SK-N-SH (cell line): Measurements from ENCODE around the gene OSBPL5. TPM values are rescaled to one million over a fixed set of nuclear protein-coding genes. Genes with fewer than 3 reads are reported as not detected.

ENCODE experiments used
- CTCF ChIA-PET: fragments of 300-600, 350-600 bp; formaldehyde crosslinking; extraction: SDS; loops from one replicate; lab custom pipeline; 2021; lab: Yijun Ruan, JAX
- POLR2A ChIA-PET: fragments of 350-600 bp; sonication (Branson Sonifier 250); formaldehyde crosslinking; extraction: SDS; loops from one replicate; lab custom pipeline; 2020; ENCODE audit warnings: antibody characterized with exemption, inconsistent platforms; lab: Yijun Ruan, JAX
- DNase-seq: peaks from one replicate; pipeline ENCODE4 v3.0.0; 2012
- H2AFZ ChIP-seq: fragments of 200-600 bp; sonication (generic); 2 replicates; pipeline ENCODE4 v1.8.1; 2016; ENCODE audit warnings: antibody characterized with exemption, mild to moderate bottlenecking, low read depth
- H3F3A ChIP-seq: fragments of 200-600 bp; sonication (generic); replicated peaks from 2 replicates; pipeline ENCODE3; 2016; ENCODE audit warnings: antibody characterized with exemption, mild to moderate bottlenecking; ENCODE audit not compliant: insufficient read depth
- H3K27ac ChIP-seq, 2 experiments: fragments of 200-500 bp in 1 of 2; fragments of 200-600 bp in 1 of 2; sonication (Bioruptor generic) in 1 of 2; sonication (generic), shearing (Covaris generic) in 1 of 2; 2 replicates each; pipeline versions ENCODE4 v1.5.1 to v1.6.1; 2014 to 2016; ENCODE audit warnings: low read depth in 2 of 2, inconsistent platforms in 1 of 2, low read length in 1 of 2, mild to moderate bottlenecking in 1 of 2, mixed read lengths in 1 of 2
- H3K27me3 ChIP-seq: fragments of 200-600 bp; sonication (generic), shearing (Covaris generic); 2 replicates; pipeline ENCODE4 v1.6.1; 2016; ENCODE audit warnings: mixed run types; ENCODE audit not compliant: insufficient read depth
- H3K36me3 ChIP-seq, 2 experiments: fragments of 200-500 bp in 1 of 2; fragments of 200-600 bp in 1 of 2; sonication (Bioruptor generic) in 1 of 2; sonication (generic) in 1 of 2; replicated peaks in 1 of 2; 2 replicates each; pipeline versions ENCODE3 to v1.5.1; 2014 to 2016; ENCODE audit warnings: low read length in 1 of 2, mild to moderate bottlenecking in 1 of 2; ENCODE audit not compliant: insufficient read depth in 2 of 2, control insufficient read depth in 1 of 2
- H3K4me1 ChIP-seq, 2 experiments: fragments of 200-500 bp in 1 of 2; fragments of 200-600 bp in 1 of 2; sonication (Bioruptor generic) in 1 of 2; sonication (generic), shearing (Covaris generic) in 1 of 2; 2 replicates each; pipeline versions ENCODE4 v1.5.1 to v1.6.1; 2014 to 2016; ENCODE audit warnings: low read depth in 1 of 2, low read length in 1 of 2, mixed run types in 1 of 2; ENCODE audit not compliant: insufficient read depth in 2 of 2, control insufficient read depth in 1 of 2
- H3K4me2 ChIP-seq: fragments of 200-600 bp; sonication (generic), shearing (Covaris generic); 2 replicates; pipeline ENCODE4 v1.6.1; 2017; ENCODE audit warnings: mixed run types
- H3K4me3 ChIP-seq, 2 experiments: fragments of 200-500 bp in 1 of 2; fragments of 200-600 bp in 1 of 2; sonication (Bioruptor generic) in 1 of 2; sonication (generic), shearing (Covaris generic) in 1 of 2; 2 replicates each; pipeline versions ENCODE4 v1.5.1 to v1.8.1; 2014 to 2016; ENCODE audit warnings: low read depth in 2 of 2, inconsistent platforms in 1 of 2, low read length in 1 of 2, mild to moderate bottlenecking in 1 of 2, mixed read lengths in 1 of 2, moderate library complexity in 1 of 2
- H3K79me2 ChIP-seq: fragments of 200-600 bp; sonication (generic); 2 replicates; pipeline ENCODE4 v1.8.1; 2017; ENCODE audit warnings: mild to moderate bottlenecking; ENCODE audit not compliant: insufficient read depth
- H3K9ac ChIP-seq: fragments of 200-600 bp; sonication (generic); 2 replicates; pipeline ENCODE4 v1.6.1; 2017; ENCODE audit warnings: mixed run types
- H3K9me2 ChIP-seq: fragments of 200-600 bp; sonication (generic); 2 replicates; pipeline ENCODE4 v1.6.1; 2017; ENCODE audit warnings: mixed run types
- H3K9me3 ChIP-seq: fragments of 200-600 bp; sonication (generic); 2 replicates; pipeline ENCODE4 v1.6.1; 2017; ENCODE audit warnings: mixed run types, mild to moderate bottlenecking, moderate library complexity
- H4K20me1 ChIP-seq: fragments of 200-600 bp; sonication (generic); 2 replicates; pipeline ENCODE4 v1.6.1; 2017; ENCODE audit warnings: mild to moderate bottlenecking, mixed run types; ENCODE audit not compliant: insufficient read depth
- CHD2 ChIP-seq: fragments of 150-350 bp; IDR thresholded peaks from 2 replicates; pipeline ENCODE4 v1.6.1; 2018; ENCODE audit warnings: low read length; ENCODE audit not compliant: partially characterized antibody
- ELF1 ChIP-seq: IDR thresholded peaks from 2 replicates; pipeline ENCODE4 v1.4.0; 2012
- EZH2phosphoT487 ChIP-seq: fragments of 200-600 bp; sonication (generic); IDR thresholded peaks from 2 replicates; pipeline ENCODE4 v1.6.1; 2017; ENCODE audit warnings: low read depth, mixed run types, mild to moderate bottlenecking, antibody characterized with exemption, moderate library complexity, borderline replicate concordance
- FOXJ3 ChIP-seq: sonication (generic); formaldehyde crosslinking; IDR thresholded peaks from 2 replicates; pipeline ENCODE4 v1.5.1; 2020; ENCODE audit warnings: mild to moderate bottlenecking, missing genetic modification reagents
- GABPA ChIP-seq: IDR thresholded peaks from 2 replicates; pipeline ENCODE4 v1.4.0; 2012; ENCODE audit warnings: low read depth, mild to moderate bottlenecking
- JUND ChIP-seq: IDR thresholded peaks from 2 replicates; pipeline ENCODE4 v1.4.0; 2012
- MAX ChIP-seq: IDR thresholded peaks from 2 replicates; pipeline ENCODE4 v1.4.0; 2012; ENCODE audit warnings: low read depth
- MEF2A ChIP-seq: IDR thresholded peaks from 2 replicates; pipeline ENCODE4 v1.4.0; 2012; ENCODE audit warnings: low read depth, borderline replicate concordance
- MXI1 ChIP-seq: IDR thresholded peaks from 2 replicates; pipeline ENCODE4 v1.6.1; 2012; ENCODE audit warnings: mild to moderate bottlenecking, low read depth, low read length, improper control_type of control experiment
- NFIC ChIP-seq: IDR thresholded peaks from 2 replicates; pipeline ENCODE4 v1.4.0; 2012; ENCODE audit warnings: borderline replicate concordance
- PBX3 ChIP-seq: IDR thresholded peaks from 2 replicates; pipeline ENCODE4; 2012
- RCOR1 ChIP-seq: fragments of 150-350 bp; IDR thresholded peaks from 2 replicates; pipeline ENCODE4 v1.6.1; 2017; ENCODE audit warnings: antibody characterized with exemption, low read length
- REST ChIP-seq: IDR thresholded peaks from 2 replicates; pipeline ENCODE4 v1.6.1; 2012; ENCODE audit warnings: mild to moderate bottlenecking, low read depth, low read length, moderate library complexity
- RFX5 ChIP-seq: IDR thresholded peaks from 2 replicates; pipeline ENCODE4 v1.6.1; 2012; ENCODE audit warnings: mild to moderate bottlenecking, improper control_type of control experiment, low read length
- SMC3 ChIP-seq: IDR thresholded peaks from 2 replicates; pipeline ENCODE4 v1.6.1; 2012; ENCODE audit warnings: low read depth, low read length, improper control_type of control experiment
- TAF1 ChIP-seq: IDR thresholded peaks from 2 replicates; pipeline ENCODE4 v1.6.1; 2012; ENCODE audit warnings: low read depth, mild to moderate bottlenecking, low read length, moderate library complexity, borderline replicate concordance
- TCF12 ChIP-seq: IDR thresholded peaks from 2 replicates; pipeline ENCODE4 v1.4.0; 2012
- USF1 ChIP-seq: IDR thresholded peaks from 2 replicates; pipeline ENCODE4 v1.4.0; 2012; ENCODE audit warnings: low read depth, borderline replicate concordance
- WGBS: methylation state at CpG from one replicate; pipeline ENCODE4 v1.1.6; 2017; ENCODE audit warnings: low lambda C conversion rate; 5-methylcytosine and 5-hydroxymethylcytosine counted together
- polyA plus RNA-seq, 3 experiments: library from polyadenylated mRNA; depleted of rRNA; stranded (reverse); fragments of >200 nt; gene quantifications; 2 replicates each; pipeline ENCODE4 v1.2.3, GENCODE V29; 2012

The OSBPL5 gene
- polyA plus RNA-seq, 1 of the 3 experiments (the other 2 are of a cell fraction), result 10.9 TPM

- H3K79me2 ChIP-seq, result no peaks in the 10 kb centered on the region
- 0 out of 2 replicates have a peak, but pooled peaks cover 4% of the 10 kb centered on the region for H4K20me1 ChIP-seq
- no peaks in the 10 kb centered on the region for H3K4me1 ChIP-seq
- no peaks in the 10 kb centered on the region for H3F3A ChIP-seq
- no peak overlapping the region for H3K9ac ChIP-seq
- H3K4me2 ChIP-seq, result no peak overlapping the region
- H2AFZ ChIP-seq, result no peak overlapping the region
- 89% methylated on average over 6 of the region's 21 CpGs for WGBS
- H3K36me3 ChIP-seq, result peaks cover 0 to 7% of the 10 kb centered on the region in 2 experiments
- TF ChIP-seq TAF1 (no peak), SMC3 (no peak), NFIC (no peak), EZH2phosphoT487 (no peak), GABPA (no peak), USF1 (no peak), FOXJ3 (CRISPR knock-in tag) (no peak), RCOR1 (no peak), MEF2A (no peak), PBX3 (no peak), JUND (no peak), MAX (no peak), REST (no peak), MXI1 (no peak), CHD2 (no peak), TCF12 (no peak), ELF1 (no peak), RFX5 (no peak)
- TF ChIP-seq, all 33 proteins: peak for 0
- peak; percentile 42 for DNase-seq
- Histone ChIP-seq H3K27ac (no peak overlapping the region), H3K9me3 (no peaks in the 10 kb centered on the region; the same call in 1 of the 2 replicates), H3K4me3 (no peak overlapping the region), H3K27me3 (no peaks in the 10 kb centered on the region), H3K9me2 (no peaks in the 10 kb centered on the region)
- ChIA-PET CTCF (interaction anchor here (0.6 kb wide), 1 partner anchor 68 kb away, joined by 3 read pairs; no protein-coding TSS in a partner anchor), POLR2A (no interaction called here)
Observed at GRCh38 chr11:3107608-3108182, 57.4 kb downstream of the OSBPL5 start.
